GM12878 (cell line): ENCODE results near the gene SEZ6L2. TPM values are rescaled to one million over a fixed set of nuclear protein-coding genes. Genes with fewer than 3 reads are reported as not detected.

Experiments used
- ASH2L ChIP-seq: fragments of 300-600, 200-600 bp; sonication (generic); IDR thresholded peaks from 2 replicates; pipeline ENCODE4 v1.6.1; 2017; ENCODE audit warnings: low read depth, mild to moderate bottlenecking, borderline replicate concordance
- CBX3 ChIP-seq: fragments of 200-600 bp; sonication (generic); IDR thresholded peaks from 2 replicates; pipeline ENCODE4 v1.6.1; 2016; ENCODE audit warnings: low read depth, borderline replicate concordance
- CBX5 ChIP-seq: sonication (generic); IDR thresholded peaks from 2 replicates; pipeline ENCODE4 v1.6.1; 2016; ENCODE audit warnings: low read depth, moderate library complexity, mild to moderate bottlenecking, inconsistent platforms
- CEBPB ChIP-seq, 2 experiments: fragments of 150-350 bp in 1 of 2; IDR thresholded peaks; 2 replicates each; pipeline ENCODE4 v1.6.1; 2012 to 2014; ENCODE audit warnings: low read depth in 2 of 2, low read length in 2 of 2, borderline replicate concordance in 1 of 2, inconsistent platforms in 1 of 2
- CREB1 ChIP-seq: IDR thresholded peaks from 2 replicates; pipeline ENCODE4 v1.6.1; 2012; ENCODE audit warnings: low read depth, mild to moderate bottlenecking, inconsistent platforms
- EED ChIP-seq: sonication (generic); IDR thresholded peaks from 2 replicates; pipeline ENCODE4 v1.6.1; 2016; ENCODE audit warnings: antibody characterized with exemption, low read depth
- EZH2 ChIP-seq: IDR thresholded peaks from 2 replicates; pipeline ENCODE4 v1.6.1; 2012; ENCODE audit warnings: low read depth, mild to moderate bottlenecking, control low read depth, inconsistent platforms, low read length, borderline replicate concordance; ENCODE audit not compliant: control insufficient read depth
- HDGF ChIP-seq: fragments of 450-650 bp; IDR thresholded peaks from 2 replicates; pipeline ENCODE4 v1.6.1; 2016; ENCODE audit warnings: antibody characterized with exemption
- IRF4 ChIP-seq: IDR thresholded peaks from 2 replicates; pipeline ENCODE4 v1.6.1; 2011; ENCODE audit warnings: low read depth, low read length
- JUNB ChIP-seq: IDR thresholded peaks from 2 replicates; pipeline ENCODE4 v1.6.1; 2016; ENCODE audit warnings: antibody characterized with exemption, mild to moderate bottlenecking
- KLF5 ChIP-seq: fragments of 450-650 bp; IDR thresholded peaks from 2 replicates; pipeline ENCODE4 v1.6.1; 2014; ENCODE audit warnings: mild to moderate bottlenecking; ENCODE audit not compliant: partially characterized antibody
- RB1 ChIP-seq: fragments of 450-650 bp; formaldehyde crosslinking; IDR thresholded peaks from 2 replicates; pipeline ENCODE4 v1.6.1; 2017; ENCODE audit warnings: mild to moderate bottlenecking, borderline replicate concordance
- RELA ChIP-seq: fragments of 450-650 bp; IDR thresholded peaks from 2 replicates; pipeline ENCODE4 v1.8.0; 2014; ENCODE audit warnings: borderline replicate concordance; ENCODE audit not compliant: partially characterized antibody
- RFX5 ChIP-seq: IDR thresholded peaks from 2 replicates; pipeline ENCODE4 v1.6.1; 2011; ENCODE audit warnings: low read depth, low read length, improper control_type of control experiment
- SIX5 ChIP-seq: IDR thresholded peaks from 2 replicates; pipeline ENCODE4 v1.6.1; 2011; ENCODE audit warnings: mild to moderate bottlenecking, low read depth, low read length, moderate library complexity; ENCODE audit not compliant: severe bottlenecking
- TBL1XR1 ChIP-seq: IDR thresholded peaks from 2 replicates; pipeline ENCODE4 v1.6.1; 2012; ENCODE audit warnings: low read depth, low read length, improper control_type of control experiment
- YBX1 ChIP-seq: fragments of 450-650 bp; IDR thresholded peaks from 2 replicates; pipeline ENCODE4 v1.6.1; 2016; ENCODE audit warnings: antibody characterized with exemption
- polyA plus RNA-seq, 11 experiments: library from polyadenylated mRNA; depleted of rRNA in 4 of 11; unstranded in 6 of 11; stranded (reverse) in 5 of 11; fragments of >200 nt; fragmentation: Nextera tagmentation in 4 of 11; fragmentation: Illumina TruSeq in 1 of 11; extraction: Ambion mirVana in 4 of 11; extraction: Trizol in 1 of 11; gene quantifications; 1 replicate in 1 of 11; 2 replicates in 10 of 11; pipeline versions ENCODE4 v1.2.1 to v1.2.3, GENCODE V29; 2011 to 2016; ENCODE audit warnings: inconsistent platforms in 2 of 11, missing spikeins in 2 of 11, low read depth in 1 of 11
- total RNA-seq, 4 experiments: library from RNA; depleted of rRNA in 3 of 4; stranded (reverse); fragments of >200 nt in 3 of 4; fragmentation: Illumina TruSeq in 1 of 4; extraction: Trizol in 1 of 4; gene quantifications; 2 replicates each; pipeline versions ENCODE4 v1.2.1 to v1.2.3, GENCODE V29; 2013 to 2021
- TF ChIP-seq, protein P1 (sequence below): IDR thresholded peaks from 2 replicates; pipeline ENCODE4 v1.6.1; 2012; ENCODE audit warnings: low read length, inconsistent platforms
- TF ChIP-seq, protein P2 (sequence below): fragments of 450-650 bp; IDR thresholded peaks from 2 replicates; pipeline ENCODE4 v1.6.1; 2017; ENCODE audit warnings: mild to moderate bottlenecking, low read depth, inconsistent platforms; ENCODE audit not compliant: poor library complexity, severe bottlenecking
- TF ChIP-seq, protein P3 (sequence below): fragments of 450-650 bp; IDR thresholded peaks from 2 replicates; pipeline ENCODE4 v1.6.1; 2017; ENCODE audit warnings: low read depth, mild to moderate bottlenecking, moderate library complexity
- TF ChIP-seq, protein P4 (sequence below): IDR thresholded peaks from 2 replicates; pipeline ENCODE4 v1.6.1; 2011; ENCODE audit warnings: borderline replicate concordance, low read depth, mild to moderate bottlenecking, moderate library complexity, mixed read lengths, low read length; ENCODE audit not compliant: insufficient read depth; ENCODE audit errors: extremely low read length

Gene SEZ6L2
- total and polyA plus RNA-seq, 10 of the 15 experiments (the other 5 are each of a cell fraction or from before 2014, with no cell fraction given): 0.06 to 0.49 TPM; not detected in 8

DNA sequence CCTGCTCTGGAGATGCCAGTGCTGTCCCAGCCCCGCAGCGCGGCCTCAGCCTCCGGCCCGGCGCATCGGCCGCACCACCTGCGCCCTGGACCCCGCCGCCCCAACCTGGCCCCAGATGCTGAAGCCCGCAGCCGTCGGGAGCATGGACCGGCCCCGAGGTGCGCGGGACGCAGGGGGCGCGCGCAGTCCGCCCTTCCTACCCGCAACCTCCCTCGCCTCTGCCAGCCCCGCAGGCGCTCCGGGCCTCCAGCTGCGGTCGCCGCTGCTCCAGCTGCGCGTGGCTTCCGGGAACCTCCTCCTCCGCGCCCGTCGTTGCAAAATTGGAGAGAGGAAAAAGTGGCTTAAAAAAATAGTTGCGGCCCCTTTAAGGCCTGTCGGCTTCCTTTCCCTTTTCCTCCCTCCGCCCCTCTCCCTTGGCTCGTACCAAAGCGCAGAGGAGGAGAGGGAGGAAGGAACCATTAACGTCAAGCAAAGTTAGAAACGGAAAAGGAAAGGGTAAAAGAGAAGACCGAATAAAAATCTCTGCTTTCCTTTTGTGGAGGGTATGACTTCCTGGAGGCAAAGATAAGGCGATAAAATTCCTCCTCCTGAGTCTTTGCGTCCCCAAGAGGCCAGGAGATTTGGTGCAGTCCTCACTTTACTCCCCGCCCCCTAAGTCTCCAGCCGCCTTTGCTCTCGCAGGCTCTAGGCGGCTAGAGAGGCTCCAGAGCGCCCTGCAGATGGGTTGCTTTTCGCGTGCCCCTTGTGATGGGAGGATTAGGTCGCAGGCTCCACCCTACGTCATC is 36.3 kb downstream of the SEZ6L2 start, which contains the start of gene CDIPT (continued):
- TF ChIP-seq, protein P1, sequence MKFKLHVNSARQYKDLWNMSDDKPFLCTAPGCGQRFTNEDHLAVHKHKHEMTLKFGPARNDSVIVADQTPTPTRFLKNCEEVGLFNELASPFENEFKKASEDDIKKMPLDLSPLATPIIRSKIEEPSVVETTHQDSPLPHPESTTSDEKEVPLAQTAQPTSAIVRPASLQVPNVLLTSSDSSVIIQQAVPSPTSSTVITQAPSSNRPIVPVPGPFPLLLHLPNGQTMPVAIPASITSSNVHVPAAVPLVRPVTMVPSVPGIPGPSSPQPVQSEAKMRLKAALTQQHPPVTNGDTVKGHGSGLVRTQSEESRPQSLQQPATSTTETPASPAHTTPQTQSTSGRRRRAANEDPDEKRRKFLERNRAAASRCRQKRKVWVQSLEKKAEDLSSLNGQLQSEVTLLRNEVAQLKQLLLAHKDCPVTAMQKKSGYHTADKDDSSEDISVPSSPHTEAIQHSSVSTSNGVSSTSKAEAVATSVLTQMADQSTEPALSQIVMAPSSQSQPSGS: peak; percentile 85
- TF ChIP-seq CEBPB (IDR thresholded peaks at IDR 0.05; ENCODE audit: borderline replicate concordance in 1 of 2, low read depth in 2 of 2, low read length in 2 of 2) (no peak), RFX5 (no peak), SIX5 (peak; percentile 62), ASH2L (0 out of 2 replicates have a peak, but pooled peaks have one; percentile 36), CBX5 (0 out of 2 replicates have a peak, but pooled peaks have one; percentile 59), YBX1 (no peak), CBX3 (no peak), HDGF (peak; percentile 49; the same call in 1 of the 2 replicates), JUNB (no peak; the same call in 1 of the 2 replicates), RELA (peak; percentile 76), IRF4 (peak; percentile 25; the same call in 1 of the 2 replicates), CREB1 (peak; percentile 89), TBL1XR1 (peak; percentile 5; the same call in 1 of the 2 replicates), RB1 (peak; percentile 93), EZH2 (no peak), KLF5 (peak; percentile 100), EED (peak; percentile 16; the same call in 1 of the 2 replicates)
- TF ChIP-seq, protein P2, sequence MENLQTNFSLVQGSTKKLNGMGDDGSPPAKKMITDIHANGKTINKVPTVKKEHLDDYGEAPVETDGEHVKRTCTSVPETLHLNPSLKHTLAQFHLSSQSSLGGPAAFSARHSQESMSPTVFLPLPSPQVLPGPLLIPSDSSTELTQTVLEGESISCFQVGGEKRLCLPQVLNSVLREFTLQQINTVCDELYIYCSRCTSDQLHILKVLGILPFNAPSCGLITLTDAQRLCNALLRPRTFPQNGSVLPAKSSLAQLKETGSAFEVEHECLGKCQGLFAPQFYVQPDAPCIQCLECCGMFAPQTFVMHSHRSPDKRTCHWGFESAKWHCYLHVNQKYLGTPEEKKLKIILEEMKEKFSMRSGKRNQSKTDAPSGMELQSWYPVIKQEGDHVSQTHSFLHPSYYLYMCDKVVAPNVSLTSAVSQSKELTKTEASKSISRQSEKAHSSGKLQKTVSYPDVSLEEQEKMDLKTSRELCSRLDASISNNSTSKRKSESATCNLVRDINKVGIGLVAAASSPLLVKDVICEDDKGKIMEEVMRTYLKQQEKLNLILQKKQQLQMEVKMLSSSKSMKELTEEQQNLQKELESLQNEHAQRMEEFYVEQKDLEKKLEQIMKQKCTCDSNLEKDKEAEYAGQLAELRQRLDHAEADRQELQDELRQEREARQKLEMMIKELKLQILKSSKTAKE: peak; percentile 100
- TF ChIP-seq, protein P3, sequence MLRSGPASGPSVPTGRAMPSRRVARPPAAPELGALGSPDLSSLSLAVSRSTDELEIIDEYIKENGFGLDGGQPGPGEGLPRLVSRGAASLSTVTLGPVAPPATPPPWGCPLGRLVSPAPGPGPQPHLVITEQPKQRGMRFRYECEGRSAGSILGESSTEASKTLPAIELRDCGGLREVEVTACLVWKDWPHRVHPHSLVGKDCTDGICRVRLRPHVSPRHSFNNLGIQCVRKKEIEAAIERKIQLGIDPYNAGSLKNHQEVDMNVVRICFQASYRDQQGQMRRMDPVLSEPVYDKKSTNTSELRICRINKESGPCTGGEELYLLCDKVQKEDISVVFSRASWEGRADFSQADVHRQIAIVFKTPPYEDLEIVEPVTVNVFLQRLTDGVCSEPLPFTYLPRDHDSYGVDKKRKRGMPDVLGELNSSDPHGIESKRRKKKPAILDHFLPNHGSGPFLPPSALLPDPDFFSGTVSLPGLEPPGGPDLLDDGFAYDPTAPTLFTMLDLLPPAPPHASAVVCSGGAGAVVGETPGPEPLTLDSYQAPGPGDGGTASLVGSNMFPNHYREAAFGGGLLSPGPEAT: peak; percentile 100
- TF ChIP-seq, protein P4, sequence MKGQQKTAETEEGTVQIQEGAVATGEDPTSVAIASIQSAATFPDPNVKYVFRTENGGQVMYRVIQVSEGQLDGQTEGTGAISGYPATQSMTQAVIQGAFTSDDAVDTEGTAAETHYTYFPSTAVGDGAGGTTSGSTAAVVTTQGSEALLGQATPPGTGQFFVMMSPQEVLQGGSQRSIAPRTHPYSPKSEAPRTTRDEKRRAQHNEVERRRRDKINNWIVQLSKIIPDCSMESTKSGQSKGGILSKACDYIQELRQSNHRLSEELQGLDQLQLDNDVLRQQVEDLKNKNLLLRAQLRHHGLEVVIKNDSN: no peak
